Measurements from ENCODE around the gene RPUSD1. TPM values are rescaled to one million over a fixed set of nuclear protein-coding genes. Genes with fewer than 3 reads are reported as not detected.

Gene RPUSD1
- total RNA-seq, 1 experiment from 2014 or later = 48.6 TPM

GRCh38 chr16:799111-799947 lies 11.1 kb upstream of the RPUSD1 start:
- Histone ChIP-seq H3K9ac (ENCODE audit: extremely low read depth, insufficient read length, low read length) (no peak overlapping the region), H2BK120ac (ENCODE audit: low read depth, low read length, poor library complexity, severe bottlenecking) (no peak overlapping the region), H3K79me1 (ENCODE audit: insufficient read depth, low read depth, low read length, poor library complexity, severe bottlenecking) (no peaks in the 10 kb centered on the region), H3K27ac (ENCODE audit: insufficient read length, low read depth, low read length) (no peak overlapping the region), H2BK20ac (ENCODE audit: low read depth, low read length, poor library complexity, severe bottlenecking) (no peak overlapping the region), H2AK5ac (ENCODE audit: insufficient read length, low read length) (no peak overlapping the region), H4K8ac (replicated peaks; ENCODE audit: insufficient read length, low read depth, low read length) (no peak overlapping the region), H2BK5ac (ENCODE audit: insufficient read length, low read length) (no peak overlapping the region), H4K5ac (ENCODE audit: insufficient read length, low read depth, low read length) (no peak overlapping the region), H3K27me3 (ENCODE audit: insufficient read depth, low read length) (no peaks in the 10 kb centered on the region; the same call in 1 of the 2 replicates), H2BK15ac (ENCODE audit: low read depth, low read length) (no peak overlapping the region), H4K91ac (ENCODE audit: insufficient read length, low read depth, low read length) (no peak overlapping the region), H3K56ac (ENCODE audit: insufficient read length, low read depth, low read length) (no peak overlapping the region), H3K23ac (ENCODE audit: insufficient read length, low read depth, low read length) (no peak overlapping the region), H3K4me2 (ENCODE audit: insufficient read depth, insufficient read length, low read length) (no peak overlapping the region), H3K4me1 (ENCODE audit: insufficient read depth, low read length) (no peaks in the 10 kb centered on the region), H3K79me2 (ENCODE audit: insufficient read depth, low read length) (no peaks in the 10 kb centered on the region), H3K23me2 (ENCODE audit: insufficient read length, low read depth, low read length, poor library complexity, severe bottlenecking) (peaks cover 4% of the 10 kb centered on the region), H2AFZ (ENCODE audit: low read length) (no peak overlapping the region), H4K20me1 (ENCODE audit: control insufficient read depth, insufficient read depth, insufficient read length) (no peaks in the 10 kb centered on the region), H3K18ac (ENCODE audit: insufficient read length, low read depth, low read length) (no peak overlapping the region), H3T11ph (ENCODE audit: low read length) (no peak overlapping the region), H3K9me3 (ENCODE audit: control insufficient read depth, low read depth, low read length) (no peaks in the 10 kb centered on the region), H3K4ac (ENCODE audit: low read depth, low read length) (no peak overlapping the region), H2BK12ac (ENCODE audit: insufficient read length, low read depth, low read length) (no peak overlapping the region), H3K14ac (ENCODE audit: insufficient read depth, low read length) (no peak overlapping the region)
- WGBS (ENCODE audit: extremely low coverage, insufficient read length, low lambda C conversion rate) = no CpG with 5 or more reads among the region's 22 CpGs
- Mint-ChIP-seq H3K4me1 (no peaks in the 10 kb centered on the region), H3K36me3 (ENCODE audit: insufficient read depth in 1 of 3, low read depth in 3 of 3) (peaks cover 13 to 26% (median 21%) of the 10 kb centered on the region in 3 experiments; a peak in 6 of 7 replicates), H3K9me3 (peaks cover 0 to 3% of the 10 kb centered on the region in 2 experiments; a peak in 1 of 5 replicates), H3K27me3 (ENCODE audit: low read depth) (peaks cover 49% of the 10 kb centered on the region), H3K4me3 (no peak overlapping the region; a peak in 1 of 5 replicates), H3K27ac (no peak overlapping the region)
- TF ChIP-seq CTCF (conservative IDR thresholded peaks at IDR 0.05) = no peak
- no peak for DNase-seq

Measured in H9 (cell line).